ENCODE results near the gene DCHS2.

DNA sequence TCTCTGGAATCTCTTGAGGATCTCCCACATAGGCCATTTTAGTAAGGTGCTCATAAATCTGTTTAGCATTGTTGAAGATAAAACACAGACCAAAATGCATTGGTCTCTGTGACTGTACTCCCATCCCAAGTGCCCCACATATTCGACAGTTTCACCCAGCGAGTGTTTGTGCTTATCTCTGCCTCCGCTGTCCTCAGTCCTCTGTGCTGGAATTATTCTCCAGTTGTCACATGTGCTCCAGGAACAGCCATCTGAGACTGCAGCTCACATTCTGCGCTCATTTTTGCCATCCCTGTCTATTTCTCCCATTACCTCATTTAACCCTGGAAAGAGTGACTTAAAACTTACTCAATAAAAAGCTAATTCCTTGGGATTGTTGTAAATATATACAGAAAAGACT is 27.6 kb upstream of the DCHS2 start:
- TF ChIP-seq, protein P1, sequence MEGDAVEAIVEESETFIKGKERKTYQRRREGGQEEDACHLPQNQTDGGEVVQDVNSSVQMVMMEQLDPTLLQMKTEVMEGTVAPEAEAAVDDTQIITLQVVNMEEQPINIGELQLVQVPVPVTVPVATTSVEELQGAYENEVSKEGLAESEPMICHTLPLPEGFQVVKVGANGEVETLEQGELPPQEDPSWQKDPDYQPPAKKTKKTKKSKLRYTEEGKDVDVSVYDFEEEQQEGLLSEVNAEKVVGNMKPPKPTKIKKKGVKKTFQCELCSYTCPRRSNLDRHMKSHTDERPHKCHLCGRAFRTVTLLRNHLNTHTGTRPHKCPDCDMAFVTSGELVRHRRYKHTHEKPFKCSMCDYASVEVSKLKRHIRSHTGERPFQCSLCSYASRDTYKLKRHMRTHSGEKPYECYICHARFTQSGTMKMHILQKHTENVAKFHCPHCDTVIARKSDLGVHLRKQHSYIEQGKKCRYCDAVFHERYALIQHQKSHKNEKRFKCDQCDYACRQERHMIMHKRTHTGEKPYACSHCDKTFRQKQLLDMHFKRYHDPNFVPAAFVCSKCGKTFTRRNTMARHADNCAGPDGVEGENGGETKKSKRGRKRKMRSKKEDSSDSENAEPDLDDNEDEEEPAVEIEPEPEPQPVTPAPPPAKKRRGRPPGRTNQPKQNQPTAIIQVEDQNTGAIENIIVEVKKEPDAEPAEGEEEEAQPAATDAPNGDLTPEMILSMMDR (IDR thresholded peaks at IDR 0.05; ENCODE audit: borderline replicate concordance, extremely low read depth, low read length, poor library complexity, severe bottlenecking): no peak
- TF ChIP-seq EZH2 (IDR thresholded peaks at IDR 0.05; ENCODE audit: borderline replicate concordance, low read depth, low read length, severe bottlenecking): no peak
